Occipital lobe (tissue), 2 donors: ENCODE results near the gene CYREN. TPM values are rescaled to one million over a fixed set of nuclear protein-coding genes. Genes with fewer than 3 reads are reported as not detected.

Experiments used
- DNase-seq: peaks from one replicate; lab custom pipeline; 2025; lab: John Stamatoyannopoulos, UW
- total RNA-seq: library from RNA; depleted of rRNA; stranded (reverse); fragments of >200 nt; gene quantifications from one replicate; pipeline ENCODE4 v1.2.3, GENCODE V29; 2014

The CYREN gene
- total RNA-seq, 1 donor from 2014 or later: 15.1 TPM

DNA sequence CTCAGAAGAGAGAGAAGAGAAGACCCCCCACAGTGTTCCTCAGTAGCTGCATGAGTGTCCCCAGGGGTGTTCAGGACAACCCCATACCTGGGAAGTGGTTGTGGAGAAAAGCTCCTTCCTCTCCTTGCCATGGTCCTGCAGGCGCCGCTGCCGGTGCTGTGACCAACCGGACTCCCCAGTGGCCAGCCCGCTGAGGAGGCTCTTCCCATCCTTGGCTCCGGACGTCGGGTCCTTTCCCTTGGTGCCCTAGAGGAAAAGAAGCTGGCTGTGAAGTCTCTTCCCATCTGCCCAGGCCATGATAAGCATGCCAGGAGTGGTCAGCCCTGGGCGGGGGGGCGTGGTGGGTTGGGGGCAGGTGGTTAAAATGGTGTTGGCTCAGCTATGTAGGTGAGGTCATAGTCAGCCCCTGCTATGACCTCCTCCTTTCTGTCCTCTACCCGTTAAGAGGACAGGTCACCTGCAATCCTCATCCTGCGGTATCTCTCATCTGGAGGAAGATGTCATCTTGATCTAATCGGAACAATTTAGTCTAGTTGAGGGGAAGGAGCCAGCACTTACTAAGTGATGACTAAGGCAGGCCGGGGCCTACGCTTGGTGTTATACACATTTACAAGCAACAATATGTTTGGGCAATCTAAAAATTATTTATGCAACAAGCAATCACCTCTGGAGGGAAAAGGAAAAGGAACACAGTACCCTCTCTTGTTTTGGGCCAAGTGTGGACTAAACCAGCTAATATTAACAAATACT lies 27.6 kb upstream of the CYREN start:
- DNase-seq: no peak

DNA sequence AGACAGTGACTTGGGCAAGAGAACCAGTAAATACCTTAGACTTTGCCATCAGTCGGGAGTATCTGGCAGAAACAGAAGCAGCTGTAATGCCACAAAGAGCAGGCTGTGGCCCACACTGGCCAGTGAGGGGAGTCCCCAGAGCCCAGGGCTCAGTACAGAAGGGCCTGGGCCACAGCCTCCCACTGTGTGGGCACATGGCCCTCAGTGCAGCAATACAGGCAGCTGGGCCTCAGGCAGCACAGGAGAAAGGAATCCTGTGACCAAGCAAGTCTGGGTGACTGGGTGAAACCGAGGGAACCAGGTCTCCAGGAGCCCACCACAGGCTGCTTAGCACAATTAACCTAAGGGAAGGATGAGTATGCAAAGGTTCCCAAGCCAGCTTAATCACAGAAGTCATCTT lies 26.8 kb upstream of the CYREN start:
- DNase-seq: no peak

DNA sequence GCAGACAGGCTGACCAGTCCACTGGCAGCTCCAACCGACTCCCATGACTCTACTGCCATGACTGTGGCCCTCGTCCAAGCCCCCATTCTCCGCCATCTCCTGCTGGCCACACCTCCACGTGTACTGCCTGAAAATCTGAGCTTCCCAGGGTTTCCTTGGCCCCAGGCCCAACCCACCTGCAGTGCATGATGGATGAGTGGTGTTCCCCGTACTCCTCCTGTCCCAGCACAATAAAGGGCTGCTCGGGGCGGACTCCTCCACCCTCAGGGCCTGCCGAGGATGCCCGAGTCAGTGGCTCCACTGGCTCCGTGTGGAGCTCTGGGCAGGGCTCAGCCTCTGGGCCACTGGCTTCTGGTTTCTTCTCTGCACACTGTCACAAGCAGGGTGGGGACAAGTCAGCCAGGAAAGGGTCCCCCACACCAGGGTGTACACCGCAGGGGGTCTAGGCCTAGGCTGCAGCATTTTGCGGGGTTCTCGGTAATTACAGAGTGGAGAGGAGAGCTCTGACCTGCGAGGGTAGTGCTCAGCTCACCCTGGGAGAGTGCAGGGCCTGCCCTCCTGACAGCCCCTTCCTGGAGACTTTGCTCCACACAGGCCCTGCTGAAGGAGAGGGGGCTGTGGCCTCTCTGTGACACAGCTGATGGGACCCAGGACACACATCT lies 25.6 kb upstream of the CYREN start:
- DNase-seq: no peak

DNA sequence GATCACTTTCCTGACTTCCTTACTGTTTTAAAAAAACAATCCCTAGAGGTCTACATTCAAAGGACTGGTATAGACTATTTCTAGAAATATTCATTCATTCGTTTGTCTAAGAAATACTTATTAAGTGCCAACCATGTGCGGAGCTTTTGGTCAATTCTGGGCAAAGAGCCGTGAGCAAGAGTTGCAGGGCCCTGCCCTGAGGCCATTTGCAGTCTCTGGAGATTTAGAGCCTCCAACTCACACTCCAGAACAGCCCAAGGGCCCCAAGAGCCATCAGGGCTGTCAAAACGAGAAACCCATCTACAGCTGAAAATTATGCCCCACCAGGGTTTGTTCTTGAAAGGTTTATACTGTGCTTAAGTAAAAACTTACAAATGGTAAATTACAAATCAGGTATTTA lies 24.6 kb upstream of the CYREN start:
- DNase-seq: no peak

DNA sequence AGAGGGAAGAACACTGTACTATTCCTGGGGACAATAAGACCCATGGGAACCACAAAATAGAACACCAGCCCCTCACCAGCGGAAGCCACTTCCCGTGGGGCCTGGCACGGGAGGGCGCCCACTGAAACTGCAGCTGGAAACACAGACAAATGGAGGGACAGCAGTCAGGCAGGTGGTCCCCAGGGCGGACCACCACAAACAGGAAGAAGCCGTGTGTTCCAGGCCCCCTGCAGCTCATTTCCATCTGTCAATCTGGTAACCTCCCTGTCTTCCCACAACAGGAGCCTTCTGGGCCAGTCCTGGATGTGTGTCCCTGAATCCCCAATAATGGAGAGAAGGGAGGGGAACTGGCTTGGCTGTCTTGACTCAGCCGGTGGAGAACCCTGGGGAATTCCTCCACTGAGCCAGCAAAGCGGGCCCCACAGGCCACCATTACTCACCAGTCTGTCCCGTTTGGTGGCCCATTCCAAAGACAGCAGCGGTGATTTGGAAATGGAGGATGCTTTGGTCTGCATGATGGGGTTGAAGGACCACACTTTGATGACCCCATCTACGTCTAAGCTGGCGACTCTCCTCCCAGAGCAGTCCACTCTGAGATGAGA lies 24.1 kb upstream of the CYREN start:
- no peak for DNase-seq

DNA sequence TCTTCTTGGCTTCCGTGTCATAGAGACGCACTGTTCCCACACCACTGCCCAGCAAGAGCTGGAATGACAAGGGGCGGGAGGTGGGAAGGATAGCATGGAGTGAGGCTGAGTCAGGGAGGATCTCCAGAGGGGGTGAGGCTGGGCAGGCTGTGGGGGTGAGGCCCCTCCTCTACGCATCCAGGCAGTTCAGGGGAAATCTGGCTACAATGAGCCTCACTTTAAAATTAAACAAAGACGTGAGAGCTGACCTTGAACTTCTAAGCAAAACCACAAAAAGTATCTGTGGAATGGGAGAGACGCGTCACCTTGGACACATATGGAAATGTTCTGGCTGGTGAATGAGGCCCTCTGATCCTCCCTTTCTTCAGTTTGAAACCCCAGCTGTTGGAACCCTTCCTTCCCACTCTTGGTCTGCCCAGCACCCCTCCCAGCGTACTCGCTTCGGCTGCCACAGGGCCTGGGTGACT lies 23.1 kb upstream of the CYREN start:
- no peak for DNase-seq

DNA sequence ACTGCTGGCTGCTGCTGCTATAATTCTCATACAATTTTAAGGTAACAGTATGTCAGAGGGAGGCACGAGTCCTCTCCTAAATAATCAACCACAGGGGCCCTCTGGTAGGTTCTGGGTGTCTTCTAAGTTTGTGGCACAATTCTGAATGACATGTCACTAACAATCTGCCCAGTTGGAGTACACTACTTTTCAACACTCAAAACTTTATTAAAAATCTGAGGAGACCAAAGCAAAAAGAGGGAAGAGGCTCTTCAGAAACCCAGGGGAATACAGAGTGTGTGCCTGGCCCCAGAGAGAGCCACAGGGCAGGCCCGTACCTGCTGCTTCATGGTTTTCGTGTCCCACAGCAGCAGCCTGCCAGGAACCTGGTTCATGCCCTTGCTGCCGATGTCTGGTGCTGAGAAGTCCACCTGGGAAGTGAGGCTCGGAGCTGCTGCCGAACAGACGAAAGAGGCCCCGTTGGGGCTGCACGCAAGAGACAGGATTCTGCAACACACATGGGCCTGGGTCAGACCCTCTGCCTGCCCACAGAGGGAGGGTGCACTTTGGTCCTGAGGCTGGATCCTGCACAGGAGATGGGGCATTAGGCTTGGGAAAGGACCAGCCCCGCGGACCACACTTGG lies 22.5 kb upstream of the CYREN start:
- DNase-seq: no peak

DNA sequence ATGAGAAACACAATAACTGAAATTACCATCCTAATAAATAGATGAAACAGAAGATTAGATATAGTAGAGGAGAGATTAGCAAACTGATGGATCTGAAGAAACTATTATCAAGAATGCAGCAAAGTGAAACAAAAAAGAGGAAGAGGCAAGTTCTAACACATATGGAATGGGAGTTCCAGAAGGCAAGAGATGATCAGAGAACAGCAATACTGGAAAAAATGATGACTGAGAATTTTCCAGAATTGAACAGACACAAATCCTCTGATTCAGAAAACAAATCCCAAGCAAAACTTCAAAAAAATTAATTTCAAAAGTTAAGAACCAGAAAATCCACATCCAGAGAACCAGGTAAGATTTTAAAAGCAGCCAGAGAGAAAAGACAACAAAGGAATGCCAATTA lies 20.2 kb upstream of the CYREN start:
- no peak for DNase-seq

DNA sequence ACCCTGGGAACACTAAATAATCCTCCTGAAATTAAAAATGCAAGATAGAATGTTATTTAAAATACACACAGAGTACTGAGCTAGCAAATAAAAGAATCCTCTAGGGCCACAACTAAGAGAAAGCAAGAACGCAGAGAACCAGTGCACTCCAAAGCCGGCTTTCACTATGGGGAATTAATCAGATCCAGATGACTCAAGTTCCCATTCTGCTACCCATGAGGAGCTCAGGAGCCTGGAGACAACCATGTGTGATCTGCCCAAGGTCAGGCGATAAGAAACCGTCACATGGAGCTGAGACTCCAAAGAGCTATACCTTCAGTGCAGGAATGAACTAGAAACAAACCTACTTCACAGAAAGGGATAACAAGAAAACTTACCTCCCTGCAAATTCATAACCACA lies 19.5 kb upstream of the CYREN start:
- no peak for DNase-seq

DNA sequence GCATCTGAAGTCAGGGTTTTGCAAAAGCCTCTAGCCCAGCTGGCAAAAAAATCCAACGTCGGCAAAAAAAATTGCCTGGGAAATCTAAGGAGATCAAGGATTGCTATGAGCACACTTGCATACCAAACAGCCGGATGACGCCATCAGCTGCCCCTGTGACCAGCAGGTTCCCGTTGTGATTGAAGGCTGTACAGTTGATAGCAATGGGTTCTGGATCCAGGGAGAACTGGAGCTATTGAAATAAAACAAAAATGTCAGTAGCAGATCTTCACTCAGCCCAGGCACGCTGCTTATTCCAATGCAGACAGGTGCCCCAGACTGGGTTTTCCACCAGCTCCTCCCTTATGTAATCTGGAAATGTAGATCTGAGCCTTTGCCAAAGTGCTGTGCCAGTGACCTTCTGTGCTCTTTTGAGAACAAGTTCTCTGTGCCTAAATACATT lies 18.7 kb upstream of the CYREN start:
- no peak for DNase-seq

DNA sequence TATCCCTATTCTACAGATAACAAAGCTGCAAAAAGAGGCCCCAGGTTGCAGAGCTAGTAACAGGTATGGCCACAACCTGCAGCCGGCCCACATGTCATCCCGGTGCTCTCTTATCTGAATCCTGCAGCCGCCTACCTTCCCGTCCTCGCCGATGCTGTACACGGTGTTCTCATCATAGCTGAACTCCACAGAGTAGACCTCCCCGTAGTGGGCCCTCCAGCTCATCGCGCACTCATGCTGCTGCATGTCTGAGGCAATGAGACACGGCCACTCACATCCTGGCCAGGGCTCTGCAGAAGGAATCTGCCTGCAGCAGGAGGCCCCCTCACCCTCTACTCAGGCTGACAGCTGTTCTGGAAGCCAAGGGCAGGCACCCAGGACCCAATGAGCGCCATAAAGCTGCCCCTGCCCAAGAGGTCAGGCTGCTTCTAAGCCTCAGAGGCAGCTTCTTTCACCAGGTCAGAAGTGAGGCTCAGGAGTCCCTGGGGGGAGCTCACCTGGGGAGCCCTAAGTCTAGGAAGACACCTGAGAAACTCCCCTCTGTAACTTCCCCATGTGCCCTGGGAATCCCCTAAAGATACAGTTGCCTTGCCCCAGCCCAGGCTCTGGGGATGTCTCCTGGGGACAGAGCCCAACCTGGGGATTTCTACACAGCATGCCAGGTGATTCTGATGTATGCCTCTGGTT lies 17.9 kb upstream of the CYREN start:
- DNase-seq: no peak

DNA sequence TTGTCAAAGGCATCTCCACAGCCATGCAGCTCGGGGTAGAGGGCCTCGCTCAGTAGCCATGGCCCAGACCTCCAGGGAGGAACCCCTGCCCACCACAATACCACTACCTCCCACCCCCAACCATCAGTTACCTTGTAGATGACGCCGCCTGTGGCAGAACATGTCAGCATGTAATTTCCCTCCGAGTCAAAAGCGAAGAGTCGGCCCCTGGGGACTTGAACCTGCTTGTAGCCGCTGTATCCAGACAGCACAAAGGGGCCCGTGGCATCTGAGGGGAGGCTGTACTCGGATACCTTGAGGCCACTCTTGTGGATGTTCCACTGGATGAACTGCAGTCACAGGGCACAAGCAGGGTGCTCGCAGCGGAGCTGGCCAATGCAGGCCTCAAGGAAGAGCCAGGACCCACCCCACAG lies 16.3 kb upstream of the CYREN start:
- no peak for DNase-seq

DNA sequence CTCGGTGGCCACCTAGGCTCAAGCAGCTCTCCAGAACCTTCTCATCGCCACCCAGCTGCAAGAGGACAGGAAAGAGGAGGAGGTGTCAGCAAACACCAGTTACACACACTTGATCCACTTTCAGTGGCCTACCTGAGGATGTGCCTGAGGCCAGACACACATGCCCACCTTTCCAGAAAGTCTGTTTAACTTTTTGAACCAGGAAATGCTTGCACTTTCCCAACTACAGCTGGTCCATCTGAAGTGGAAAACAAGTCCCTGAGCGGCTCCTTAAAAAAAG lies 15.7 kb upstream of the CYREN start:
- no peak for DNase-seq

DNA sequence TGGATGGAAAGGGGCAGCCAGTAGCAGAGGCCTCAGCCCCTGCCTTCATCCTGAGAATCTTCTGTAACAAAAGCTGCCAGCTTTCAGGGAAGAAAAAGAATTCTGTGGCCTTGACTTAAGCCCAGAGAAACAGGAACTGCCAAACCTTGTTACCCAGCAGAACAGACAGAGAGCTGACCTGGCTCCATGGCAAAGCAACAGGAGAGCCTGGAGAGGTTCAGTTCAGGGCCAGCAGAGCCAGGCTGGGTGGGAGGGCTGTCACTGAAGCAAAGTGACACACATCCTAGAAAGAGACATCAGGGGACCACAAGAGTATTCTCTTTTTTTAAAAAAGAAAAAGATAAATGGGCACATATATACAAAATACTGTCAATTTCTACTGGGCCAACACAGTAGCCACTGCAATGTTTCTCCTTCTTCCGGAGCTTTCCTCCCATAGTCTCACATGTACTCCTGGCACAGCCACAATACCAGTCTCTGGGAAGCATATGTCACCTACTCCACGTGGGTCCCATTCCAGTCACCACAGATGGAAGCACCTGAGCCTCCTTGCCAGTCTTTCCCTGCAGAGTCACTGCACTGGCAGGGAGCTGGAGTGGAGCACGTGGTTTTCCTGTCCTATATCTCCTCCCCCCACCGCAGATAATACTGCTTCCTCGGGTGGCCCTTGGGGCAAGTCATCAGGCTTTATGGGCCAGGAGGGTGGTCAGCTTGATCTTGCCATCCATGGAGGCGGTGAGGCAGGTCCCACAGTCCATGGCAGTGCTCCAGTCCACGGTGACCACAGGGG lies 15.2 kb upstream of the CYREN start:
- DNase-seq: no peak

DNA sequence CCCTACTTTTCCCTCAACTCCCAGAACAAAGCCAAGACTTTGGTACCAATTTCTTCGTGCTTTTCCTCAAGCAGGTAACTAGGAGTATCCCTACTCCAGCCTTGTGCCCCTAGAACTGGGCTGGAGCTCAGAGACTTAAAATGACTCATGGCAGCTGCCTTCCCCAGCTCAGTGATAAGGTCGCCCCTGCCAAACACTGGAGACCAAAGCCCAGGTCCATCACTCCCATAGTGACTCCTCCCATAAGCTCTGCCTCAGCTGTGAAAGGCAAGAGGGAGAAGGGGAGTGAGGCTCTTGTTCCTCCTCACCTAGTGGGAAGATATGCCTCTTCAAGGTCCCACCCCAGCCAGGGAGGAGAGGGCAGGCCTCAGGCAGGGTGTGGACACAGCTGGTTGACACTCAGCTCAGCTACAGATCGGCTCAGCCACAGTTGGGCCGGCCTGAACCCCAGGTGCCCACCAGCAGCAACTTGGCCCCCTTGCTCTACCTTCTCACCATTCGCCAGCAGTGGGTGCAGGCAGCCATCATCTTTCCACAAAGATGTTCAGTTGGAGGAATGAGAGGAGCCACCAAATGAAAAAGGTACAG lies 13.8 kb upstream of the CYREN start:
- DNase-seq: no peak

DNA sequence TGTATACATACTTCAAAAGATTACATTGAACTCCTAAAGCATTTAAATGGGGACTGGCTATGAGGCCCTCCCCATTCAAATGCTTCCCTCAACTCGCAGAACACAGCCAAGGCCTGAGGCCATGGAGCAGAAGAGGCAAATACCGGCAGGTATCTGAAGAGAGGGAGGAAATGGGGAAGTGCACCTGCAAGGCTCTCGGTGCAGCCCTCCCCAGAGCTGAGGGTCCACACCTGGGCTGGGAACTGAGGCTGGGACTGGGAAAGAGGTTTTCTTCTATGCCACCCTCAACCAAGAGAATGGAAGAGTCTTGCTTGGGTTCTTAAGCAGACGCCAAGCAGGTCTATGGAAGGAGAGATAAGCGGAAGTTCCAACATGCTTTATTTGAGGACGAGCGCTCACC lies 13.0 kb upstream of the CYREN start:
- no peak for DNase-seq

DNA sequence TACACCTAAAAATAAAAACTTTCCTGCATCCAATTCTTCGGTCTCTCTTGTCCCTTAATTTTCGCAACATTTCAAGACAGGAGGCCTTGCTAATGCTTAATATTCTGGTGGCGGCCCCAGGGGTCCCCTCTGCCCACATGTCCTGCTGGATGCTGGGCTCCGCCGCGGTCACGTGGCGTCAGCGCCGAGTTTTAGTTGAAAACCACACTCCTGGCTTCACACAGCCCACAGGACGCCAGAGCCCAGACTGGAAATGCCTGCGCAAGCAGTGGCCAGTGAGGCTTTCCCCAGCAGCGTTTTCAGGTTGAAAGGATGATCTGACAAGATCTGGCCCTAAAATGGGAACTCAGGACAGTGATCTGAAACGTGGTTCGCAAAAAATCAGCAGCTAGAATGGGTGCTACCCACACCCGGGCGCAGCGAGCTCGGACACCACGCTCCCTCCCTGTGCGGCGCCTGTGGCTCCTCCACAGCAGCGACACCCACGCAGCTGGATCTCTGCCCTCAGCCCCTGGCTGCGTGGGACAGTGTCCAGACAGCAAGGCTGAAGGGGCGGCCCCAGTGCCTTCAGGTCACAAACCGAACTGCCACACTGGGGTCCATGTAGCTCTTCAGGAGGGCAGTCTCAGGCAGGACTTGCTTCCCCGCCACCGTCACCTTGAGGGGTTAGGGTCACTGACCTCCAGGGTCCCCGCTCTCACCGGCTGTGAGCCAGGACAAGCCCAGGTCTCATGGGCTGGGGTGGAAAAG lies 11.6 kb upstream of the CYREN start:
- no peak for DNase-seq

DNA sequence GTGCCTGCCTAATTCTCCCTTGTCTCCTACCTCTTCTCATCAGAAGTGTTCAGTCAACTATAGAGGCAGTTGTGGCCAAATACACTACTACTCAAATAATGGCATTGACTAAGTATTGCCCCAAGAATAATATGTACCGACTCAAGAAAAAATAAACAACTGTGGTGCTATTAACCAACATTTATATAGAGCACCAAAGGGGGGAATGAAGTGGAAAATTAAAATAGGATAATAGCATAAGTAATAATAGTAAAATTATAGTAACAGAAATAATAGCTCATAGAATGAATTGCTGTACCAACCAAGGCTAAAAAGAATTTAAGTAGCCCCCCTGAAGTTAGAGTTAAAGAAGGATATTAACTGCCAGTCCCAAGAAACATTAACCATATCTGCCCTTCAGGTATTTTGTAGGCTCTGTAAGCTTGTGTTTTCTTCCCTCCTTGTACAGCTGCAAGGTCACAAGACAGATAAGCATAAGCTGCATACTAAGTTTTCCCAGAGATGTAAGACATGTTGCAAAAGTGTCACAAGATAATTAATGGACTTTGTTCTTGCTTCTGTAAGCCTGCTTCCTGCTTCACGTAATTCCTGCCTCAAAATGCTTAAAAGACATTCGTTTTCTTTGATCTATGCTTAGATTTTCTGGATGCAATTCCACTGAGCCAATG lies 10.9 kb upstream of the CYREN start:
- DNase-seq: no peak

DNA sequence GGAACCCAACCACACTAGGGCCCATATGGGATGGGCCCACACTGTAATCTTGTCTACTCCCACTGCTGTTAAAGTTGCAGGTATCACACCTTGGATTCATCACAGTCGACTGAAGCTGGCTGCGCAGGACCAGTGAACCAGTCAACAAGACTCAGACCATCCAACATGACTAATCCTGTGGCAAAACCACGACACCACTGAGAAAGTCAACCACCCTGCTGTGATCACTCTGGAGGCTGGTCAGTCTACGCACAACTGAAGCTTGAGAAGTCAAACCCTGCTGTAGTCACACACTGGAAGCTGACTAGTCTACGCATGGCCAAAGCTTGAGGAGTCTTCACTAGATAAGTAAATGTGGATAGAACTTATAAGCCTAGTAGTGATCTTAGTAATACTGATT lies 9.6 kb upstream of the CYREN start:
- DNase-seq: no peak
